ENCODE data around the gene SCP2.
A peak's percentile ranks its signal among the peaks of the same experiment; 100 is the strongest.
"Not testable (repeated sequence)": the region's sequence is repeated elsewhere in the genome, so short reads cannot be mapped to it uniquely, and the experiment has no call there.

The SCP2 gene

GRCh38 chr1:52917581-52917980 is 9.5 kb upstream of the SCP2 start:
- DNase-seq = no peak

DNA sequence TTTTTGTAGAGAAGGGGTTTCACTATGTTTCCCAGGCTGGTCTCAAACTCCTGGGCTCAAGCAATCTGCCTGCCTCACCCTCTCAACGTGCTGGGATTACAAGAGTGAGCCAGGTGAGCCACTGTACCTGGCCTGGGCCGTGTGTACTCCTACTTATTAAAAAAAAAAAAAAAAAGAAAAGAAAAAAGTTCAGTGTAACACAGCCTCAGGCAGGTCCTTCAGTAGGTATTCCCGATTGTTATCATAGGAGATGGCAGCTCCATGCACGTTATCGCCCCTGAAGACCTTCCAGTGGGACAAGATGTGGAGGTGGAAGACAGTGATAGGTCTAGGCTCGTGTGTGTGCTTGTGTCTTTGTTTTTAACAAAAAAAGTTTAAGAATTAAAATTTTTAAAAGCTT is 8.9 kb upstream of the SCP2 start:
- no peak for DNase-seq

DNA sequence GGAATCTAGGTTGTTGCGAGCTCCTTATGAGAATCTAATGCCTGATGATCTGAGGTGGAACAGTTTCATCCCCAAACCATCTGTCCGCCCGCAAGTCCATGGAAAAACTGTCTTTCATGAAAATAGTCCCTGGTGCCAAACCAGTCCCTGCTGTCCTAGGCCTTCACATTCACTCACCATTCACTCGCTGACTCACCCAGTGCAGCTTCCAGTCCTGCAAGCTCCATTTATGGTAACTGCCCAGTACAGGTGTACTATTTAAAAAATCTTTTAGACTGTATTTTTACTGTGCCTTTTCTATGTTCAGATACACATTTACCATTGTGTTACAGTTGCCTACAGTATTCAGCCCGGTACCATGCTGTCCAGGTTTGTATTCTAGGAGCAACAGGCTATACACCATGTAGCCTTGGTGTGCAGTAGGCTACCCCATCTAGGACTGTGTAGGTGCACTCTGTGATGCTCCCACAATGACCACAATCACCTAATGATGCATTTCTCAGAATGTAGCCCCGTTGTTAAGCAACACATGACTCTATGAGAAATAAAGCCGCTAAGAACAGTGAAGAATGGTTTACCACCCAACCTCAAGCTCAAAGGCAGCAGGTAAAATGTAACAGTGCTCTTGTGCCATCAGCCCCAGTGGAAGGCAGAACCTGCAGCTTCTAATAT is 7.9 kb upstream of the SCP2 start:
- DNase-seq = no peak

GRCh38 chr1:52919723-52920483 is 7.2 kb upstream of the SCP2 start:
- no peak for DNase-seq

GRCh38 chr1:52920791-52921291 is 6.2 kb upstream of the SCP2 start:
- no peak for DNase-seq

GRCh38 chr1:52925571-52926005 is 1.5 kb upstream of the SCP2 start:
- DNase-seq = no peak

DNA sequence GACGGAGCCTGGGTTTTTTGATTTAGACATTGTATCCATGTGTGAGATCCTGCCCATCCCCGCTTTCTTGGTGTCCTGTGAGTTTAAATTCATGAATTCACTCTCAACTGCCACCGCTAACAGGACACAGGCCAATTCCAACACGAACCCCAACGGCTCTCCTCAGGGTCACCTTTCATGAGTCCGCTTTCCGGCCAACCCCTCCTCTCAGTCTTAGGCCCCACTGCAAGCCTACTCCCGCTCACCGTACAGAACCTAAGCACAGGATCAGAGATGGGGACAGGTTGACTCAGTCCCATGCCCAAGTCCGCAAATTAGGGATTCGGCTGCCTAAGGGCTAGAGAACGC is 238 bp upstream of the SCP2 start:
- no peak for DNase-seq

DNA sequence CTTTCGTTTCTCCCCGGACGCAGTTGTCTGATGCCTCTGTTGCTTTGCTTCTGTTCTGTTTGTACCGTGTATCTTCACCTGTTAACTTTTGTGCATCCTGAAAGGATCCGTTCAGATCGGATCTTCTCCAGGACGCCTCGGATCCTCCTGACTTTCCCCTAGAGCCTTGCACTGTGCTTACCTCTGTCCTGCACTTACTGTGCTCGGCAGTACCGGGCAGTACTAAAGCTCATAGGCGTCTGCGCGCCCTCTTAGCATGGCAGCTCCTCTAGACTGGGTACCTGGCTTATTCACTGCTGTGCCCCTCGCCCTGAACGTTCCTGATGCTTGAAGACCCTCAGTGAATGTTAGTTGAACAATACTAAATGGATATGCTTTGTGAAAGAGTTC is 934 bp downstream of the SCP2 start:
- DNase-seq = no peak

- no peak for DNase-seq
Measured at GRCh38 chr1:52929019-52929418, 1.9 kb downstream of the SCP2 start.

- no peak for DNase-seq
Measured at GRCh38 chr1:52937433-52938182, 10.5 kb downstream of the SCP2 start.

DNA sequence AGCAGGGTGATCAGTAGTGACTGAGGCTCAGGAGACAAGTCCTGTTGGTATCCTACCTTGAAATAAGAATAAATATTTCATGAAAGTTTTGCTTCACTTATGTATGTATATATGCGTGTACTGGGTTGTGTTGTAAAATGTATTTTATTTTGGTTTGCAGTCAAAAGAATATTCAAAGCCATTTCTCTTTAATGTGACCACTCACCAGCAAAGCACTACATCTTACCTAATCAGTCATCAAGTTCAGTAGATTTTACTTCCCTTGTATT is 11.0 kb downstream of the SCP2 start:
- DNase-seq = no peak

DNA sequence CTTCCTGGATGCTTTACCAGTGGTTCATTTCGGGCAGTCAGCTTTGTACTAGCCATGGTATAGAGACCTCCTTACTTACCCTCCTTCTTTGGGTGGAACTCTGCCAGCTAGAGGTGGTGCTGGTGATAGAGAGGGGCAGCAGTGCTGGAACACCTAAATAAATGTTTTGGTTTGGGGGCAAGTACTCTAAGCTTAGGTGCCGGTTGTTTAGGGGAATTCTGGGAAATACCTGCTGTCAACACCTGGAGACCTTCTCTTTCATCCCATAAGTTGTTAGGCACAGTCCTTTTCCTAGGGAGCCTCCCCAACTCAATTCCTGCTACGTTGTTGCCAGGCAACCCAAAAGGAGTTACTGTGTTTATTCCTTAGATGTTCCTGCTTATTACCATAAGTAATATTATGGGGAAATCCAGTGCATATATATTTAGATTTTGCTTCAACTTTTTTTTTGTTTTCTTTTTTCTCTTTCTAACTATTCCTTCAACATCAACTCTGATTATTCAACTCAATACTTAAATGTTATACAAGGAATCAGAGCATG is 16.9 kb downstream of the SCP2 start:
- DNase-seq = no peak

DNA sequence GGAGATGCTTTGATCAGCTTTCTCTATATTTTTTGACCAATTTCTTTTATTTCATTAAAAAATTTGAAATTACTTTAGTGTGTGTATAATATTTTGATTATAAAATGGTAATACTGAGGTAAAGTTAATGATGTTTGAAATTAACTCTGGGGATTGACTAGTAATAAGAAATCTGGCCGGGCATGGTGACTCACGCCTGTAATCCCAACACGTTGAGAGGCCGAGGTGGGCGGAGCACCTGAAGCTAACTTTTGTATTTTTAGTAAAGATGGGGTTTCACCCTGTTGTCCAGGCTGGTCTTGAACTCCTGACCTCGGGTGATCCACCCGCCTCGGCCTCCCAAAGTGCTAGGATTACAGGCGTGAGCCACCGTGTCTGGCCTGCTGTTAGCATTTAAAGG is 17.5 kb downstream of the SCP2 start:
- no peak for DNase-seq

- DNase-seq = no peak
Measured at GRCh38 chr1:52947490-52947889, 20.4 kb downstream of the SCP2 start.

DNA sequence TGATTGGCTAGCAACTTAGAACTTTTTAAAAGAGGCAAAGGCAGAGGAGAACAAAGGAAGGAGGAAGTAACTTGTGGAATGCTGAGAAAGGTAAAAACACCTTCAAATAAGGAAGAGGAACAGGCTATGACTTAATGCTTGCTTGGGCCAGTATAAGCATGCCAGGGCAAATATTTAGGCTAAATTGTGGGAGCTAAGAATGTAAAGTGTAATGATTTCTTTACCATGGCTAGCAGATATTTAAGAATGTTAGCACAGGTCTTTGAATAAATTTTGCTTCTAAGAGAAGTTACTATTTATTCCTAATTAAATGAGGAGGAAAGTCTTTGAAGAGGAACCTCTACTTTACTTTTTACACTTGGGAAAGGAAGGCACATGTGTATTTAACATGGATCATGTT is 22.5 kb downstream of the SCP2 start:
- not testable (repeated sequence) for DNase-seq

DNA sequence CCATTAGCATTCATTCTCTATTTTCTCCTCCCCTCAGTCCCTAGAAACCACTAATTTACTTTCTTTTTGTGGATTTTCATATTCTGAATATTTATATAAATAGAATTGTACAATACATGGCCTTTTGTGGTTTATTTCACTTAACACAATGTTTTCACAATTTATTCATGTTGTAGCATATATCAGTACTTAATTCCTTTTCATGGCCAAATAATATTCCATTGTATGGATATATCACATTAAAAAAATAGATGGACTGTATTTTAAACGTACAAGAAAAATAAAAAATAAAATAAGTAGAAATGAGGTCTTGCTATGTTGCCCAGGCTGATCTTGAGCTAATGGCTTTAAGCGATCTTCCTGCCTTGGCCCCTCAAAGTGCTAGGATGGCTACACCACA is 25.0 kb downstream of the SCP2 start:
- no peak for DNase-seq

DNA sequence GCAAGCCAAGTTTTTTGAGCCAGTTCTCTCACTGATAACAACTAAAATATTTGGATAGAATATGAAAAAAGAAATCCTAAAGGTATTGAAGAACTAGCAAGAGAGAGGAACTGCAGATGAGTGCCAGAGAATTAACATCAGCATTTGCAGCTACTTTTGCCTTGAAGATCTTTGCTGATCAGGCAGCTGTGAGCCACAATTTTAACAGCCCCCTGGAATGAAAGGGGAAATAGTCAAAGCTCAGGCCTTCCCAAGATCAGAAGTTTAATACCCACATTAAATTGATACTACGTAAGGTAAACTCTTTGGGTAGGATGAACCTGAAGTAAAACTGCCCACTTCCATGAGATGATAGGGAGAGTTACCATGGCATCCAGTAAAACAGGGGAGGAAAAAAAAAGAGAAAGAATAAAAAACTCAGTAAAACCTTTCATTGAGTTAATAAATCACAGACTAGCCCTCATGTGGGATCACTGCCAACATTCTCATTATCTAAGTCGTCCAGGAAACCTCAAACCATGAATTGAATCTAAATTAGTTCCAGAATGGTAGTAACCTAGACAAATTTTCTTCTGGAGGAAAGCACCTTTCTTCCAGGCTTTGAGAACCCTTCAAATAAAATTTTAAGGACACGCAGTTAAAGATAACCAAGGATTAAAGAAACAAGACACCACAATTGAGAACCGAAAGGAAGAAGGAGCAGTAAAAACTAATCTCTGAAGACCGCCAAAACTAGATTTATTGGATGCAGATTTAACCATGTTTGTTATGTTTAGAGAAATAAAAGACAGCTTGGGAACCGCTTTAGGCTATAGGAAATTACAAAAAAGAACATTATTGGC is 28.3 kb downstream of the SCP2 start:
- DNase-seq = peak; percentile 64

GRCh38 chr1:52963101-52963500 is 36.0 kb downstream of the SCP2 start:
- no peak for DNase-seq

- DNase-seq = no peak
Measured at GRCh38 chr1:52967666-52968065, 40.6 kb downstream of the SCP2 start.

GRCh38 chr1:52969234-52969633 is 42.2 kb downstream of the SCP2 start:
- DNase-seq = not testable (repeated sequence)

- no peak for DNase-seq
Measured at GRCh38 chr1:52970149-52970548, 43.1 kb downstream of the SCP2 start.

- no peak for DNase-seq
Measured at GRCh38 chr1:52973841-52974240, 46.8 kb downstream of the SCP2 start.

Data from NCI-H226 (cell line).